Measurements from ENCODE around the gene SLC8A1. TPM values are rescaled to one million over a fixed set of nuclear protein-coding genes. Genes with fewer than 3 reads are reported as not detected.

SLC8A1 gene
- total RNA-seq, 1 donor from 2014 or later: 1.3 TPM

DNA sequence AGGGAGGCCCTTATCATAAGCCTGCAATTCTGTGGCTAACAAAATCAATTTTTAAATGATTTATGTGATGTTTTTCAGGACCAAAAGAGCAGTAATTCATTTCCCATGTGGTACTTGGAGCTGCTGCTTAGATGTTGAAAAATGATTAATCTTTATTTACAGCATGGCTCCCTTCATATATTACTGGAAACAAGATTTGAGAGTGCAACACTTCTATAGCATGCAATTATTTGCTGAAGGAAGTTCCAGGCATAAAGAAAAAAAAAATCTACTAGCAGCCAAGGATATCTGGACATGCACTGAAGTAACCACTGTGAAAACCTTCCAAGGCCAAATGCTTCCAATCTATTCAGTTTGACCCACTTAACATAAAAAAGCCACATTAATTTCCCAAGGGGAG, 186.3 kb downstream of the SLC8A1 start:
- ATAC-seq: no peak

DNA sequence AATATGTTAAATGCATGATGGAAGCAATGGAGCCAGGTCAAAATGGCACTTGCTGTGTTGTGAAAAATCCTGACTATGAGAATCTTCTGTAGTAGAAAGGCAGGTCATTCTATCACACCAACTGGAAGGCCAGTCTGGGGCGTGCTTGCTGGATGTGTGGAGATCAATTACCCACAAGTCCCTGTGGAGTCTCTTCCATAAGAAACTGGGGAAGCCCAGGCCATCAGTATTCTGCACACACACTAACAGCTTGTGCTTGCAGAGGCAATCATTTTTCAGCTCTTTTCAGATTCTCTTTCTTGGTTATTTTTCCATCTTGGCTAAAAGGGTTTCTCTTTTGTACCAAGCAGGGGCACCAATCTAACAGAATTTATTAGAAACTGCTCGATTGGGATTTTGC, 190.8 kb downstream of the SLC8A1 start:
- ATAC-seq: no peak

DNA sequence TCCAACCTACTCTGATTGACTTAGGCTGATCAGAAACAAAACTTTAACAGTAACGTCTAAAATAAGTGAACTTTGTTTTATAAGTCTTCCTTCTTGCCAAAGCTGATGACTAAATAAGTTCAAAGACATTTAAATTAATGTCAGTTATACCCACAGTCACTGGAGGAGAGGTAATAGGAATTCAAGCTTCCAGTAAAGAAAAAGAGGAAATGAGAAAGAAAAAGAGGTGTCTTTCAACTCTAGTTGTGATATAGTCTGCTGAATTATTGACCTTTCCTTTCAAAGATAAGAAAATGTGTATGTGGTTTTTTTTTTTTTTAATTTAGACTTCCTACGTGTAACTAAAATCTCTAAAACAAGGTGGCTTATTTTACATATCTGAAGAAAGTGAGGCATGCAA, 191.5 kb downstream of the SLC8A1 start:
- ATAC-seq: no peak

- ATAC-seq: no peak
These were observed 192.0 kb downstream of the SLC8A1 start for GRCh38 chr2:40259900-40260299.

DNA sequence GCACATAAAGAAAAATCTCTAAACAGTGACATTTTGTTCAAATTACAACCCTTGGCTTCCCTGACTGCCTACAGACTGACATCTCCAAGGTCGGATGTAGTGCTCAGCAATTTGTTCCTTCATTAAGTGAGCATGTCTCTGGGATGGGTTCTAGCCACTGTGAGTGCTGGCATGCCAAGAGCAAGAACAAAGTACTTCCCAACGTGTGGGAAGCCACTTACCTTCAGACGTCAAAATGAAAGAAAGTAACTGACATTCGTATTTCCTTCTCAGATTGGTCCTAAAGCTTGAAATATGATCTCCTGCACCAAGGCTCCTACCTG, 193.8 kb downstream of the SLC8A1 start:
- no peak for ATAC-seq

DNA sequence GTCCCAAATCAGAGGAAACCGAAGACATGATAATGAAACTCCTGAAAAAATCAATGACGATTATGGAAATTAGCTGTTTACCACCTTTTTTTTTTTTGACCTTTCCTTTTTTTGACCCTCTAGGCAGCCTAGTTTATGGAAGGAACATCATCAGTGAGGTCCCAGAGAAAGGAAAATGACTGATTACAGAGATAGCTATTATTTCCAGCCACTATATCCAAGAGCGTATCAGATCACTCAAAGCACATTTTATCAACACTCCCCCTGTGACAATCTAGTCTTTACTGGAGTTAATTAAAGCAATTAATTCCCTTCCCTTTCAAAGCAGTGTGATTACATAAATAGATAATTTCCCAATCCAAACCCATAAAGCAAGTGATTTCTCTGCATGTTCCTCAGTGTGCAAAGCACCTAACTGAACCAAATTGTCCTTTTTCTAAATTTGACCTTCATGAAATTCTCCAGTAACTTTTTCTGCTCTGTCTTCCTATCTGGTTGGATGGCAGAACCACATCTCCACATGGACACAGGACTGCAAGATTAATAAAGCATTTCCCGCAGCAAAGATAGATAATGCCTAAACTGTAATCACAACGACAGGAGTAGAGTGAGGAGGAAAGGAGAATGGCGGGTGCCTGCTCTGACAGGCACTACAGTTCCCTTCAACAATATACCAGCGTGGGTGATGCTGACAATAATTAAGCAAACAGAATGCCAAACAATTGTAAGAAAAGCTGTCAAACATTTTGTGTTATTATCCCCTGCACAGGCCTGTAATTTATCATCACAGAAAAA, 194.4 kb downstream of the SLC8A1 start:
- ATAC-seq: no peak

DNA sequence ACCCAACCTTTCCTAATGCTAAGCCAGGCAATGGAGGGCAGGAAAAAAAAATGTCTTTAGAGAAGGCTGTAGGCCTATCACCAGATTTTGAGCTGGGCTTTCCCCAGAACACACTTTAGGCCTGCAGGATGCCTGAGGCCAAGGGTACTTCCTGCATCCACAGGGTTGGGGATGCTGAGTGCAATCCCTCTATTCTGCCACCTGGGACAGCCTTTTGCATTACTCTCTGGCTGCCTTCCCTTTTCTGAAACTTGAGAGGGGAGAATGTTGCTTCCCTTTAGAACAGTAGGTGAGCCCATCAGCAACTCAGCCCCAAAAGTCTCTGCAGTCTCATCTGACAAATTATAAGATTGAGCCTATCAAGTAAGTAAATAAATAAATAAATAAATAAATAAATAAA, 195.2 kb downstream of the SLC8A1 start:
- ATAC-seq: no peak

- no peak for ATAC-seq
These were observed 195.9 kb downstream of the SLC8A1 start for GRCh38 chr2:40256008-40256407.

GRCh38 chr2:40255103-40255502, 196.8 kb downstream of the SLC8A1 start:
- no peak for ATAC-seq

DNA sequence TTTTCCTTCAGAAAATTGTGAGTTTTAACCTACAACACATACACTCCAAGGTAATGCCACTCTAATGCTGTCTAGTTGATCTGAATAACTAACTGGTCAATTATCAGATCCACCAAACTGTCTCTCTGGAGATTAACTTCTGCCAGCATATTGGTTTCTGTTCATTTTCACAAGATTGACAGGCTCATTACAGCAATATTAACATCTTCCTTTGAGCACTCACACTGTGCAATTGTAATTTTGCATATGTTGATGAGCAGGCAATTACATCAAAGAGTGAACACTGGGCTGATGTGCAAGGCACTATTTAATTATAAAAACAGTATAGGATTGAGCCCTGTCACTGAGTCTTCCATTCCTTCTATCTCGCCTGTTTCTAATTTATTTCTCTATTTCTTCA, 197.3 kb downstream of the SLC8A1 start:
- ATAC-seq: no peak

- ATAC-seq: no peak
These were observed 200.8 kb downstream of the SLC8A1 start for GRCh38 chr2:40251137-40251536.

DNA sequence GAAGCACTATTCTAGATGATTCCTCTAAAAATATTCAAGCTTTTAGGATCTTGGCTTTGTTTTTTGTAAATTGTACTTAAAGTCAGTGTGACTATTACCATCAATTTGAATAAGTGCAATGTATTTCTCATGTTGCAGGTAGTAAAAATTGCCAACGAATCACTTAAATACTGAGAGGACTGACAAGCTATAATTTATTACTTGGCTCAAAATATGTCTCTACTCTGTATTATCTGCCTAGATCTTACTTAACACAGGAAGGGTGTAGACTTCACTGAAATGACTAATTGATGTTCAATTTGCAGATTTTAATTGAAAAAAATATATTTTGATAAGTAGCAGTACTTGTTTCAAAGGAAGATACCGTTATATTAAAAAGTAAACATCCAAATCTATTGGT, 202.3 kb downstream of the SLC8A1 start:
- ATAC-seq: no peak

DNA sequence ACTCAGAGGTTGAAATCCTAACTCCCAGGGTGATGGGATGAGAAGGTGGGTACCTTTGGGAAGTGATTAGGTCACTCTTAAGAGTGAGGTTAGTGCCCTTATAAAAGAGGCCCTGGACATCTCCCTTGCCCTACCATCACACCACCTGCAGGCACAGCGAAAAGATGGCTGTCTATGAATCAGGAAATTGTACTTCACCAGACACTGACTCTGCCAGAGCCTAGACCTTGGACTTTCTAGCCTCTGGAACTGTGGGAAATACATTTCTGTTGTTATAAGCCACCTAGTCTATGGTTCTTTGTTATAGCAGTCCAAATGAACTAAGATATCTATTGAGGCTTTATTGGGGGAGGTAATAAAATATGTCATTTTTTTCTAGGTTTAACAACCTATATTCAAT, 203.6 kb downstream of the SLC8A1 start:
- ATAC-seq: no peak

DNA sequence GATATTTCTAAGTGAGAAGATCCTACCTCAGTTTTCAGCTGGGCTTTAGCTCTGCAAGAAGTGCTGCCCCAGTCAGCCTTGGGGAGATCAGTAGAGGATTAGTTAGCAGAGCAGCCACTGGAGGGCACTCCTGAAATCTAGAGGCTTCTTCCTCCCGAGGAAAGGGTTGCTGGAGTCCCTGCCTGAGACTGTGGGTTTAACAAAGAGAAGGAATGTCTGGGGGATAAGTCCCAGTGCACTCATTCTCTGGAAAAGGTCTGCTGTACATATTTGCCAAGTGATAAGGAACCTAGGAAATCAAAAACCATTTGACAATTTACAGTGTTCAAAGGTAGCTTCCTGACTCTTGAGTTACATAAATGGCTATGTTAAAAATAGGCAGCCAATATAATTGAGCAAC, 207.2 kb downstream of the SLC8A1 start:
- peak; percentile 65 for ATAC-seq

GRCh38 chr2:40244251-40244650, 207.6 kb downstream of the SLC8A1 start:
- ATAC-seq: no peak

DNA sequence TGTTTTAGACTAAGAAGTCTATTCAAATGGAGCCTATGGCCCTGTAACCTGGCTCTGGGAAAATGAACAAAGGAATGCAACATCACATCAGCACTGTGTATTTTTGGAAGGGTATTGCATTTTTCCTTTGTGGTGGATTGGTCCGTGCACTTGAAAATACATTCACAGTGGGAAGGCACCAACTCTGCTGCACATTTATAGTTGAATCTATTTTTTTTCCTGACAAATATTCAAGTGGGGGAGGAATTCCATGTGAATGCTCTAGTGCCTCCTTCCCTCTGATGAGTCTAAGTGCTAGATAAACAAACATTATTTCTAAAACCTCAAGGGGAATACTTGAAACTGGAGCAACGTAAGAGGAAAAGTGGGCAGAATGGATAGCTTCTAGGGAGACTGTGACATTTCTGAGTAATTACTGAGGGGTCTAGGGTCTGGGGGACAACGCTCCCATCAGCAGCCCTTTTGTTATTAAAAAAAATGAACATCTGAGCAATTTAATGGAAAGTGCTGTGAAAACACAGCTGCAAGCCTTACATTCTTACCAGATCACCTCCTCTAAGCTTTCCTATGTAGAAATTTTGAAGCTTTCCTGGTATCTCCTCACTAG, 208.2 kb downstream of the SLC8A1 start:
- no peak for ATAC-seq

DNA sequence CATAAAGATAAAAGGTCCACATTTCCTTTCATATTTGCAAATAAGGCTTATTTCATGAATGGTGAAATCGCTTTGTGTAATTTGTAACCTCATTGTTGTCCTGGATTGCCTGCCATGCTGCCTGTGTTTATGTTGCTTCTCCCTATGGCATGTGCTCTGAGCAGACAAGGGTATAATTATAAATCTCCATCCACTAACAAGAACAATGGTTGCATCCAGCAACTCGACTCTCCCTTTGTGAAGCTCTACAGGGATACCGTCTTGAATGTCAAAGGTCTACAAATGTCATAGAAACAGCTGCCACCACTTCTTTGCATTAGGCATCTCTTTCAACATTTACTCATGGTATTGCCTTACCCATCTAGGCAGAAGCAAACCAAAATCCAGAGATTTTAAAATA, 209.6 kb downstream of the SLC8A1 start:
- no peak for ATAC-seq

DNA sequence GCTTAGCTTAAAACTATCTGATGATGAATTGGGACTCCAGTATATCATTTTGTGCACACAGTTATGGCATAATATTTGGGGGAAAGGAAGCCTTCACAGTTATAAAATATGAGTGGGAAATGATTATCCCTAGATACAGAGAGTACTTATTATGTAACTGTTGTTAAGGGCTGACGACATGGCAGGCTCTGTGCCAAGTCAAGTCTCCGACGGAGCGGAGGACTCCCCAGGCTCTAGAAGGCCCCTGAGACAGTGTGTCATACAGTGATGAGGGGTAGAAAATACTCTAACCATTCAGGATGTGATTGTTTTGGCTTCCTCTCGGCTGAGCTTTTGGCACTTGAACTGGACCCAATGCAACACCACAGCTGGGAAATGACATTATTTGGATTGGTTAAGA, 211.8 kb downstream of the SLC8A1 start:
- peak; percentile 33 for ATAC-seq

DNA sequence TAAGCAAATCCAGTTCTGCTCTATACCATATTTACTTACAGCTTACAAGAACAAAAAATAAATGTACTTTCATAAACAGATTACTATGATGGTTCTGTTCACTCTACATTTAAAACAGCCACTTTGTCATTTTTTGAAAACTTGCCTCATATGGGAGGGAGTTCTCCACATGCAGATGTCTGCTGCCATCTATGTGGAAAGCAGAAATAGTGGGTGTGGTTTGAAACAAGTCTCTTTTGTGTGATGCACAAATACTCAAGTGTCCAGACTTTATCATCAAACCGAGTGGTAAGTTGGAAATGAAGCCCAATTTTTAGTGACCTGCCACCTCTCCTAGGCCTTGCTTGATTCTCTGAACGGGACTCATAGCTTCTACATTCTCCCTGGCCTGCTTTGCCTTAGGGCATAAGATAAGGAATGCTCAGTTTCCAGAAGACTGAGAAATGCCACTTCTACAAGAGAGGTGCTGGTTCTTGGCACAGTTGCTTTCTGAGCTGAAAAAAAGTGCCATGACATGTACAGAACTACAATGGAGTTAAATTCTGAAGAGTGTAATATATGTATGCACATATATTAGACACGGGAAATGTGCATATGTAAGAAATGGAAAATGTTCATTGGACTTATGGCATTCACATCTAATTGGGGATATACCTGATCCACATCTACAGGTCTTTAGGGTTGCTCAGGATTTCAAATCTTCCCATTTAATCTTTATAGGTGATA, 221.0 kb downstream of the SLC8A1 start:
- ATAC-seq: no peak

DNA sequence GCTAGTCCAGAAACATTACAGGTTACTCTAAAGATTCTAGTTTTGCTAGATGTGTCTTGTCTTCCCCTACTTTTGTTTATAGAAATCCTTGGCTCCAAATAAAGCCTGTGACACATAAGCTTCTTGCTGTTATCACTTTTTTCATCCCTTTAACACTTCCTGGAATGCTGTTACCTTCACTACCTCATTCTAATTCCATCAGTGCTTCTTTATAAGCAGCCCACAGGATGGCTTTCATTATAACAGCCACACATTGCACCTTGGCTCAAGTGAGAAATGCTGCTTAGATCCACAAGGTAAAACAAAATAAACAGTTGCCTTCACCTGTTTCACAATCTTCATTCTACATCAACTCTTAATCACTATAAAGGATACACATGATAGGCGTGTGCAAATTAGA, 221.7 kb downstream of the SLC8A1 start:
- ATAC-seq: no peak

DNA sequence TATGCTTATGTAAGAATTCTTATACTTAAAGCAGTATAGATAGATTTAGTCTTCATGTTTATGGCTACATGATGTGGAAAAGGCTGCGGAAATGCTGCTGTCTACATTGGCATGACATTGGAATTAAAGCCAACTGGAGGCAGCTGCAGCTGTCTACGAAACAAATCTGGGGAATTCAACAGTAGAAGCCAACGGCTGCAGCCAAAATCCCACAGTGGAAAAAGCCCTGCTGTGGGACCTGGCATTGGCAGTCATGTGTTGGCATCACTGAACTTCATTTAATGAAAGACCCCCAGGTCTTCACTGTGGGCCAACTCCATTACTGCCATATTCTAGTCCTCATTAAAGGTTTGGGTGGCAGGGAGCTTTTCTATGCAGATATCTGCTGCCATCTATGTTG, 223.6 kb downstream of the SLC8A1 start:
- no peak for ATAC-seq

GRCh38 chr2:40227210-40227609, 224.7 kb downstream of the SLC8A1 start:
- ATAC-seq: no peak

- no peak for ATAC-seq
These were observed 225.3 kb downstream of the SLC8A1 start for GRCh38 chr2:40226637-40227036.

DNA sequence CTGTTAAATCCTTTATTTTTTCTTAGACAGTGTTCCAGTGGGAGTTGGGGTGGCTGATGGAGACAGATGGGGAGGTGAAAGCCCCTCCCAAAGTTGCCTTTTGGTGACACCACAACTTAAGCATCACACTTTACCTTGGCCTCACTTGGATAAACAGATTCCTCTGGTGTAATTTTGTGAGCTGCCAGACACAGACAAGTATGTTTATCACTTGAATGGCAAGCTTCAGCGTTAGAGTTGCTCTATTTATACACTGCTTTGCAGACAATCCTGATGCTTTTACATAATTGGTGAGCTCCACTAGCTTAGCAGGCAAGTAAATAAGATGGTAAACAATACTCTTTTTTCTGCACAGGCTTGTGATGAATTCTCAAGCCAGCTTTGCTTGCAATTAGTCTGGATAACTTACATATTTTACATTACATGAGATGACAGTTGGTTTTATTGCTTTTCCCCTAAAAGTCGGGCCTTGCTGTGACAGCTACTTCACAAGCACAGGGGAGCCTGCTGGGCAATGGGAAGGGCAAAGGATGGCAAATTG, 226.2 kb downstream of the SLC8A1 start:
- ATAC-seq: no peak

Measured in esophagus mucosa (tissue), 1 donor.